H9 (cell line): ENCODE results near the gene TOMM70. TPM values are rescaled to one million over a fixed set of nuclear protein-coding genes. Genes with fewer than 3 reads are reported as not detected.

Experiments
- DNase-seq: peaks from one replicate; pipeline ENCODE4 v3.0.0-alpha.2; 2017
- H2AFZ ChIP-seq: one replicate; pipeline ENCODE4 v1.6.1; 2013; ENCODE audit warnings: mild to moderate bottlenecking, low read length, control low read depth, moderate library complexity
- H2AK5ac ChIP-seq: 2 replicates; pipeline ENCODE4 v1.6.1; 2013; ENCODE audit warnings: low read length, control low read depth, mixed read lengths; ENCODE audit not compliant: insufficient read length
- H2BK120ac ChIP-seq: one replicate; pipeline ENCODE4 v1.6.1; 2013; ENCODE audit warnings: low read depth, mild to moderate bottlenecking, low read length, control low read depth, inconsistent platforms; ENCODE audit not compliant: poor library complexity, severe bottlenecking
- H2BK12ac ChIP-seq: 2 replicates; pipeline ENCODE4 v1.6.1; 2013; ENCODE audit warnings: low read length, control low read depth, mixed read lengths, low read depth; ENCODE audit not compliant: insufficient read length
- H2BK15ac ChIP-seq: 2 replicates; pipeline ENCODE4 v1.6.1; 2013; ENCODE audit warnings: low read depth, low read length, control low read depth
- H2BK20ac ChIP-seq: one replicate; pipeline ENCODE4 v1.6.1; 2013; ENCODE audit warnings: low read depth, mild to moderate bottlenecking, low read length, control low read depth, inconsistent platforms; ENCODE audit not compliant: poor library complexity, severe bottlenecking
- H2BK5ac ChIP-seq: 2 replicates; pipeline ENCODE4 v1.6.1; 2013; ENCODE audit warnings: low read length, control low read depth, mixed read lengths; ENCODE audit not compliant: insufficient read length
- H3K14ac ChIP-seq: 2 replicates; pipeline ENCODE4 v1.6.1; 2013; ENCODE audit warnings: low read length, control low read depth; ENCODE audit not compliant: insufficient read depth
- H3K18ac ChIP-seq: 2 replicates; pipeline ENCODE4 v1.6.1; 2013; ENCODE audit warnings: low read depth, mild to moderate bottlenecking, mixed read lengths, low read length, control low read depth; ENCODE audit not compliant: insufficient read length
- H3K23ac ChIP-seq: 2 replicates; pipeline ENCODE4 v1.6.1; 2013; ENCODE audit warnings: low read length, control low read depth, mixed read lengths, low read depth; ENCODE audit not compliant: insufficient read length
- H3K23me2 ChIP-seq: 2 replicates; pipeline ENCODE4 v1.6.1; 2013; ENCODE audit warnings: low read depth, mild to moderate bottlenecking, mixed read lengths, low read length, control low read depth; ENCODE audit not compliant: insufficient read length, poor library complexity, severe bottlenecking
- H3K27ac ChIP-seq: 2 replicates; pipeline ENCODE4 v1.5.1; 2013; ENCODE audit warnings: low read length, control low read depth, mixed read lengths, low read depth; ENCODE audit not compliant: insufficient read length
- H3K27me3 ChIP-seq: 2 replicates; pipeline ENCODE4 v1.6.1; 2013; ENCODE audit warnings: low read length, control low read depth, inconsistent platforms; ENCODE audit not compliant: insufficient read depth
- H3K4ac ChIP-seq: 2 replicates; pipeline ENCODE4 v1.6.1; 2013; ENCODE audit warnings: low read depth, mild to moderate bottlenecking, control low read depth, inconsistent platforms, low read length, moderate library complexity
- H3K4me1 ChIP-seq: 2 replicates; pipeline ENCODE4 v1.6.1; 2013; ENCODE audit warnings: low read length, control low read depth, inconsistent platforms; ENCODE audit not compliant: insufficient read depth
- H3K4me2 ChIP-seq: 2 replicates; pipeline ENCODE4 v1.6.1; 2013; ENCODE audit warnings: low read length, control low read depth, mixed read lengths; ENCODE audit not compliant: insufficient read length, insufficient read depth
- H3K56ac ChIP-seq: 2 replicates; pipeline ENCODE4 v1.6.1; 2013; ENCODE audit warnings: low read depth, mild to moderate bottlenecking, mixed read lengths, low read length, control low read depth; ENCODE audit not compliant: insufficient read length
- H3K79me1 ChIP-seq: 2 replicates; pipeline ENCODE4 v1.6.1; 2013; ENCODE audit warnings: low read depth, mild to moderate bottlenecking, moderate library complexity, low read length, control low read depth, inconsistent platforms; ENCODE audit not compliant: insufficient read depth, poor library complexity, severe bottlenecking
- H3K79me2 ChIP-seq: 2 replicates; pipeline ENCODE4 v1.6.1; 2013; ENCODE audit warnings: low read length, control low read depth, inconsistent platforms; ENCODE audit not compliant: insufficient read depth
- H3K9ac ChIP-seq: 2 replicates; pipeline ENCODE4 v1.6.1; 2013; ENCODE audit warnings: low read length, control low read depth, mixed read lengths; ENCODE audit not compliant: insufficient read length; ENCODE audit errors: extremely low read depth
- H3K9me3 ChIP-seq: one replicate; pipeline ENCODE4 v1.6.1; 2013; ENCODE audit warnings: low read depth, low read length, inconsistent platforms; ENCODE audit not compliant: control insufficient read depth
- H3T11ph ChIP-seq: one replicate; pipeline ENCODE4 v1.6.1; 2013; ENCODE audit warnings: mild to moderate bottlenecking, low read length, control low read depth, inconsistent platforms
- H4K20me1 ChIP-seq: one replicate; pipeline ENCODE4 v1.6.1; 2013; ENCODE audit not compliant: control insufficient read depth, insufficient read length, insufficient read depth
- H4K5ac ChIP-seq: 2 replicates; pipeline ENCODE4 v1.6.1; 2013; ENCODE audit warnings: low read depth, mild to moderate bottlenecking, mixed read lengths, low read length, control low read depth; ENCODE audit not compliant: insufficient read length
- H4K8ac ChIP-seq: replicated peaks from 2 replicates; pipeline ENCODE4 v1.6.1; 2013; ENCODE audit warnings: low read length, control low read depth, mixed read lengths, low read depth; ENCODE audit not compliant: insufficient read length
- H4K91ac ChIP-seq: 2 replicates; pipeline ENCODE4 v1.6.1; 2013; ENCODE audit warnings: low read depth, mild to moderate bottlenecking, moderate library complexity, mixed read lengths, low read length, control low read depth; ENCODE audit not compliant: insufficient read length
- H3K27ac Mint-ChIP-seq, 3 experiments: 2 replicates in 2 of 3; 3 replicates in 1 of 3; pipeline ENCODE4 v1.8.0; 2020 to 2021; ENCODE audit warnings: mixed read lengths in 3 of 3, mild to moderate bottlenecking in 1 of 3, moderate library complexity in 1 of 3
- H3K27me3 Mint-ChIP-seq: 2 replicates; pipeline ENCODE4 v1.8.0; 2021; ENCODE audit warnings: low read depth, mild to moderate bottlenecking, moderate library complexity, mixed read lengths
- H3K36me3 Mint-ChIP-seq, 3 experiments: 2 replicates in 2 of 3; 3 replicates in 1 of 3; pipeline ENCODE4 v1.8.0; 2020 to 2021; ENCODE audit warnings: low read depth in 3 of 3, mixed read lengths in 3 of 3; ENCODE audit not compliant: insufficient read depth in 1 of 3
- H3K4me1 Mint-ChIP-seq, 2 experiments: 2 replicates each; pipeline ENCODE4 v1.8.0; 2020; ENCODE audit warnings: mixed read lengths in 2 of 2
- H3K4me3 Mint-ChIP-seq, 2 experiments: 2 replicates in 1 of 2; 3 replicates in 1 of 2; pipeline ENCODE4 v1.8.0; 2020 to 2021; ENCODE audit warnings: mild to moderate bottlenecking in 2 of 2, mixed read lengths in 2 of 2, moderate library complexity in 1 of 2
- H3K9me3 Mint-ChIP-seq, 2 experiments: 2 replicates in 1 of 2; 3 replicates in 1 of 2; pipeline ENCODE4 v1.8.0; 2020; ENCODE audit warnings: mild to moderate bottlenecking in 2 of 2, mixed read lengths in 2 of 2, moderate library complexity in 1 of 2
- total RNA-seq: library from RNA; stranded (reverse); gene quantifications from 2 replicates; pipeline ENCODE4 v1.2.1, GENCODE V29; 2021
- TF ChIP-seq, protein P1 (sequence below): fragments of 200-600 bp; sonication (generic); conservative IDR thresholded peaks from 3 replicates; pipeline ENCODE4 v1.8.0; 2021; ENCODE audit warnings: antibody characterized with exemption, mild to moderate bottlenecking

The TOMM70 gene
- total RNA-seq, 1 experiment from 2014 or later, result 53.0 TPM

DNA sequence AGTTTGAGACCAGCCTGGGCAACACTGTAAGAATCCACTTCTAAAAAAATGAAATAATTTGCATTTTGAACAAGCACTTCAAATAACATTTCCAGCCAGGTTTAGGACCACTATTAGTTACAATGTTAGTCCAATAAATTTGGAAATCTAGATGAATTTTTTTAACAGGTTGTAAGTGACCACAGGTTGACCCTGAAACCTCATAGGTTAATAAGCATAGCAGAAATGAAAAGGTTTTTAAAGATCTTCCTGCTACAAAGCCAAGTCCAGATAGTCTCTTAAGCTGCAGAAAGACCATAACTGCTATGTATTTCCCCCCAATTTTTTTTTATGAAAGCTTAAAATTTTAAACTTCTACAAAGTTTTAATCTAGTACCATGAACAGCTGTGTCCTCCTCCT is 67.8 kb downstream of the TOMM70 start:
- Histone ChIP-seq H3K9ac (no peak overlapping the region), H3K4me1 (no peaks in the 10 kb centered on the region), H2BK12ac (no peak overlapping the region), H3K18ac (no peak overlapping the region), H2AFZ (no peak overlapping the region), H4K91ac (no peak overlapping the region), H3K79me2 (no peaks in the 10 kb centered on the region), H2BK5ac (no peak overlapping the region), H3K56ac (no peak overlapping the region), H3K27me3 (no peaks in the 10 kb centered on the region), H3K23ac (no peak overlapping the region), H3K27ac (no peak overlapping the region), H4K20me1 (no peaks in the 10 kb centered on the region), H3K79me1 (no peaks in the 10 kb centered on the region), H3T11ph (no peak overlapping the region), H3K14ac (no peak overlapping the region), H2BK15ac (no peak overlapping the region), H3K4me2 (no peak overlapping the region), H3K4ac (no peak overlapping the region), H3K23me2 (peaks cover 5% of the 10 kb centered on the region), H2BK120ac (no peak overlapping the region), H2BK20ac (no peak overlapping the region), H3K9me3 (no peaks in the 10 kb centered on the region), H4K8ac (no peak overlapping the region), H4K5ac (no peak overlapping the region), H2AK5ac (no peak overlapping the region)
- DNase-seq, result no peak
- Mint-ChIP-seq H3K4me1 (peaks cover 16 to 17% of the 10 kb centered on the region in 2 experiments), H3K36me3 (peaks cover 0 to under 1% (median under 1%) of the 10 kb centered on the region in 3 experiments; a peak in 4 of 7 replicates), H3K9me3 (peaks cover 0 to under 1% of the 10 kb centered on the region in 2 experiments; a peak in 1 of 5 replicates), H3K27ac (no peak overlapping the region), H3K27me3 (peaks cover 11% of the 10 kb centered on the region), H3K4me3 (no peak overlapping the region)
- TF ChIP-seq, protein P1, sequence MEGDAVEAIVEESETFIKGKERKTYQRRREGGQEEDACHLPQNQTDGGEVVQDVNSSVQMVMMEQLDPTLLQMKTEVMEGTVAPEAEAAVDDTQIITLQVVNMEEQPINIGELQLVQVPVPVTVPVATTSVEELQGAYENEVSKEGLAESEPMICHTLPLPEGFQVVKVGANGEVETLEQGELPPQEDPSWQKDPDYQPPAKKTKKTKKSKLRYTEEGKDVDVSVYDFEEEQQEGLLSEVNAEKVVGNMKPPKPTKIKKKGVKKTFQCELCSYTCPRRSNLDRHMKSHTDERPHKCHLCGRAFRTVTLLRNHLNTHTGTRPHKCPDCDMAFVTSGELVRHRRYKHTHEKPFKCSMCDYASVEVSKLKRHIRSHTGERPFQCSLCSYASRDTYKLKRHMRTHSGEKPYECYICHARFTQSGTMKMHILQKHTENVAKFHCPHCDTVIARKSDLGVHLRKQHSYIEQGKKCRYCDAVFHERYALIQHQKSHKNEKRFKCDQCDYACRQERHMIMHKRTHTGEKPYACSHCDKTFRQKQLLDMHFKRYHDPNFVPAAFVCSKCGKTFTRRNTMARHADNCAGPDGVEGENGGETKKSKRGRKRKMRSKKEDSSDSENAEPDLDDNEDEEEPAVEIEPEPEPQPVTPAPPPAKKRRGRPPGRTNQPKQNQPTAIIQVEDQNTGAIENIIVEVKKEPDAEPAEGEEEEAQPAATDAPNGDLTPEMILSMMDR, result no peak
